ENCODE measurements around the gene SACM1L.

DNA sequence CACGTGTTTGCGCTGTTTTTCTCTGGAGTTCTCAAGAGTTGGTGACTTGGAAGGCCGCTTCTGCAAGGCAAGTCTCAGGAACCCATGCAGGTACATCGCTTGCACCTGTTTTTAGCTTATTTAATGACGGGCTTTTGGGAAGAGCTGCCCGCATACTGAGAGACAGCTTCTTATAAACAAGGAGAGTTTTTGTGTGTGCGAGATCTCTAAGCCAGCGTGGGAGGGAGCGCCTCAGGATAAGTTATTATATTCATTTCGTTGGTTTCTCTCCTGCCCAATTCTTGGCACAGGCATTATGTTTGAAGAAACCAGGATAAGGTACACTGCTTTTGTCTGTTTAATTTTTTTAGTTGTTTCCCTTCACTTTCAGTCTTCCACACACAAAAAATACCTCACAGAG, 11.4 kb upstream of the SACM1L start:
- TF ChIP-seq POLR2A (IDR thresholded peaks at IDR 0.05; ENCODE audit: low read depth) (no peak), POLR2AphosphoS5 (IDR thresholded peaks at IDR 0.05) (no peak), EP300 (IDR thresholded peaks at IDR 0.05) (no peak)
- TF ChIP-seq, protein P1, sequence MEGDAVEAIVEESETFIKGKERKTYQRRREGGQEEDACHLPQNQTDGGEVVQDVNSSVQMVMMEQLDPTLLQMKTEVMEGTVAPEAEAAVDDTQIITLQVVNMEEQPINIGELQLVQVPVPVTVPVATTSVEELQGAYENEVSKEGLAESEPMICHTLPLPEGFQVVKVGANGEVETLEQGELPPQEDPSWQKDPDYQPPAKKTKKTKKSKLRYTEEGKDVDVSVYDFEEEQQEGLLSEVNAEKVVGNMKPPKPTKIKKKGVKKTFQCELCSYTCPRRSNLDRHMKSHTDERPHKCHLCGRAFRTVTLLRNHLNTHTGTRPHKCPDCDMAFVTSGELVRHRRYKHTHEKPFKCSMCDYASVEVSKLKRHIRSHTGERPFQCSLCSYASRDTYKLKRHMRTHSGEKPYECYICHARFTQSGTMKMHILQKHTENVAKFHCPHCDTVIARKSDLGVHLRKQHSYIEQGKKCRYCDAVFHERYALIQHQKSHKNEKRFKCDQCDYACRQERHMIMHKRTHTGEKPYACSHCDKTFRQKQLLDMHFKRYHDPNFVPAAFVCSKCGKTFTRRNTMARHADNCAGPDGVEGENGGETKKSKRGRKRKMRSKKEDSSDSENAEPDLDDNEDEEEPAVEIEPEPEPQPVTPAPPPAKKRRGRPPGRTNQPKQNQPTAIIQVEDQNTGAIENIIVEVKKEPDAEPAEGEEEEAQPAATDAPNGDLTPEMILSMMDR (IDR thresholded peaks at IDR 0.05): no peak
